ENCODE data around the gene LRCH1.

LRCH1 gene

GRCh38 chr13:46592385-46592784 is 39.4 kb downstream of the LRCH1 start:
- in situ Hi-C loops (cut with MboI; ENCODE audit: low sequenced_read_pairs): no loop called here

DNA sequence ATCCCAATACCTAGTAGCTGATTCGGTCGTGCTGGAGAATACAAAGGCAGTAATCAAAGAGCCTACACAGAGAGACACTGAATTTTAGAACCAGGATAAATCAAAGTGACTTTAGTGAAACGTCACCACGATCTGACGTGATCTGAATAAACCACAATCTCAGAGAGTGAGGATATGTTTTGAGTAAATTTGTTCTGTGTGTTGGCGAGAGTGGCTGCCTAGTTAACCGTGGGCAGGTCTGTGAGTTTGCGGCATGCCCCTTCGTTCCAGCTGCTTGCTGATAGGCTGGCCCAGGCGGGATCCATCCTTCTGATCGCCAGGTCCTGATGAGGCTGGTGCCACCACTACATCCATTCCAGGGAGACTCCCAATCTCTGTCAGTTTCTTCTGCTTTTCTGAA is 40.4 kb downstream of the LRCH1 start:
- in situ Hi-C loops (cut with MboI; ENCODE audit: low sequenced_read_pairs): no loop called here

DNA sequence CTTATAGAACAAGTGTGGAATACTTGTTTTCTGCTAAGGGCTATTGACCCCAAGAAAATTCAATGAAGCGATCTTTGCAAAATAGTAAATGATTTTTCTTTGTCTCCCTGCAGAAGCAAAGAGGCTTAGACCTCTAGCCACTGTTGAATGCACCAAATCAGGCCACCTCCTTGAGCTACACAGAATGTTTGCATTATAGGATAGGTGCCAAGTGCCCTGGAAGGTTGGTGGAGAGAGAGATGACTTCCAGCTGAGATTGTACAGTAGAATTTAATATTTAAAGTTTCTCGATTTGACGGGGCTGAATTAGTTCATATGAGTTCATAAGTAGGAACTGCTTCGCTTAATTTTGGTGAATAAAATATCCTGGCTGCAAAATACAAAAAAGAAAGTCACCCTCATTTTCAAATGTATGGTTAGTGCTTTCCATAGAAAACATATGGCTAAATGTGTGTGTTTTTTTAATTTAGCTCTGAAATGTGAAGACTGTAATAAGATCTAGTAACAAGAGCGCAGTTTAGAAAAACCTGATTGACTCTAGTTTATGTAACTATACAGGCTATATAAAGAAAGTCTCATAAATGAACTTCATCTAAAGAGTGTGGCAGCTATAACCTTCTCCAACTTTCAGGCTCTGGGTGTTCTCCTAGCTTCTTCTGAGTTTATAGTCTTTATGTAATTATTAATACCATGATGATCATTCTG is 41.6 kb downstream of the LRCH1 start:
- in situ Hi-C loops (cut with MboI; ENCODE audit: low sequenced_read_pairs): no loop called here

- in situ Hi-C loops (cut with MboI; ENCODE audit: low sequenced_read_pairs): no loop called here
Observed at GRCh38 chr13:46595136-46595884, 42.3 kb downstream of the LRCH1 start.

- in situ Hi-C loops (cut with MboI; ENCODE audit: low sequenced_read_pairs): no loop called here
Observed at GRCh38 chr13:46595885-46596275, 42.9 kb downstream of the LRCH1 start.

GRCh38 chr13:46596466-46596865 is 43.5 kb downstream of the LRCH1 start:
- in situ Hi-C loops (cut with MboI; ENCODE audit: low sequenced_read_pairs): no loop called here

GRCh38 chr13:46598140-46598819 is 45.3 kb downstream of the LRCH1 start:
- in situ Hi-C loops (cut with MboI; ENCODE audit: low sequenced_read_pairs): no loop called here

GRCh38 chr13:46598820-46599180 is 45.8 kb downstream of the LRCH1 start:
- in situ Hi-C loops (cut with MboI; ENCODE audit: low sequenced_read_pairs): no loop called here

- in situ Hi-C loops (cut with MboI; ENCODE audit: low sequenced_read_pairs): no loop called here
Observed at GRCh38 chr13:46600943-46601311, 48.0 kb downstream of the LRCH1 start.

DNA sequence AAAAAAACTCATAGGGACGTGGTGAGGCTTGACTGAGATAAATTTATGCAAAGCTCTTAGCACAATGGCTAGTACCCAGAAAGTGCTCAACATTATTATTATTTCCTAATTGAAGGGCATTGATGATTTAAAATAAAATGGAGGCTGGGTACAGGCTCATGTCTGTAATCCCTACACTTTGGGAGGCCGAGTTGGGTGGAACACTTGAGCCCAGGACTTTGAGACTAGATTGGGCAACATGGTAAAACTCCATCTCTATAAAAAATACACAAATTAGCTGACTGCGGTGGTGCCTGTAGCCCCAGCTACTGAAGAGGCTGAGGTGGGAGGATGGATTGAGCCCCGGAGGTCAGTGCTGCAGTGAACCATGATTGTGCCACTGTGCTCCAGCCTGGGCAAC is 49.6 kb downstream of the LRCH1 start:
- in situ Hi-C loops (cut with MboI; ENCODE audit: low sequenced_read_pairs): no loop called here

DNA sequence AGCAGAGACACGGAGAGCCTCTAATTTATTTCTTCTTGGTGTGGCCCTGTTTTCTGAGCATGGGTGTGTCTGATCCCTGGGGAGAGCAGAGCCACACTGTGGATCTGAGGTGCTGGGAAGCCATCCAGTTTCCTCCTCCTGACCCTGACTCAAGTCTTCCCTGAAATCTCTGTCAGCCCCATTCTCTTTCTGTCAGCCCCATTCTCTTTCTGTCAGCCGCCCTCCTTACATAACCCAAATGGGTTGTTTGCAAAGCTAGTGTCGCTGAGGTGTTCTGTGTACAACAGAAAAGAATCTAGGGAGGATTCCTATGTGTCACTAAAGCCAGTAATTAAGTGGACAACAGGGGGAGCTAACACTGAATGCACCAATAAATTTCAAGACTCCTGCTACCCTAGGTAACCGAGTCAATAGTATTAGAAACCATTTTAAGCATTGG is 50.2 kb downstream of the LRCH1 start:
- in situ Hi-C loops (cut with MboI; ENCODE audit: low sequenced_read_pairs): no loop called here

GRCh38 chr13:46604226-46604990 is 51.4 kb downstream of the LRCH1 start:
- in situ Hi-C loops (cut with MboI; ENCODE audit: low sequenced_read_pairs): no loop called here

GRCh38 chr13:46605076-46605824 is 52.3 kb downstream of the LRCH1 start:
- in situ Hi-C loops (cut with MboI; ENCODE audit: low sequenced_read_pairs): no loop called here

- in situ Hi-C loops (cut with MboI; ENCODE audit: low sequenced_read_pairs): no loop called here
Observed at GRCh38 chr13:46605825-46606554, 53.0 kb downstream of the LRCH1 start.

GRCh38 chr13:46606970-46607369 is 54.0 kb downstream of the LRCH1 start:
- in situ Hi-C loops (cut with MboI; ENCODE audit: low sequenced_read_pairs): no loop called here

- in situ Hi-C loops (cut with MboI; ENCODE audit: low sequenced_read_pairs): no loop called here
Observed at GRCh38 chr13:46607768-46608564, 55.0 kb downstream of the LRCH1 start.

DNA sequence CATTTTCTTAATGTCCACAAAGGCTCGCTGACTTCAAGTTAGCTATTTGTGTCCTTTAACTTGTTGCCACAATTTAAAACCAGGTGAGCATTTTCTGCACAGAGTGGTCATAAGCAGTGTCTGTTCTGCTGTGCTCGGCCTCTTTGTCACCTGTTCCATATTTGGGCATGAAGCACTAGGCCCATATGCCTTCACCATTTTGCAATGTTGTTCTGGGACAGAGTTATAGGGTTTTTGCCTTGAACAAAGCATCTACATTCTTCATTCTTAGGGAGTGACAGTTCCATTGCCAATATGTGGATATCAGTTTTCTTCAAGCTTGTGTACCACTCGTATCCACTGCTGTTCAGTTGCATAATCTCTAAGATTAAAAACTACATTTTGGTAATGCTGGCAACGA is 56.1 kb downstream of the LRCH1 start:
- in situ Hi-C loops (cut with MboI; ENCODE audit: low sequenced_read_pairs): no loop called here

- in situ Hi-C loops (cut with MboI; ENCODE audit: low sequenced_read_pairs): no loop called here
Observed at GRCh38 chr13:46609726-46610125, 56.8 kb downstream of the LRCH1 start.

GRCh38 chr13:46612267-46612666 is 59.3 kb downstream of the LRCH1 start:
- in situ Hi-C loops (cut with MboI; ENCODE audit: low sequenced_read_pairs): no loop called here
